ENCODE measurements around the gene PDE1A.

Gene PDE1A

DNA sequence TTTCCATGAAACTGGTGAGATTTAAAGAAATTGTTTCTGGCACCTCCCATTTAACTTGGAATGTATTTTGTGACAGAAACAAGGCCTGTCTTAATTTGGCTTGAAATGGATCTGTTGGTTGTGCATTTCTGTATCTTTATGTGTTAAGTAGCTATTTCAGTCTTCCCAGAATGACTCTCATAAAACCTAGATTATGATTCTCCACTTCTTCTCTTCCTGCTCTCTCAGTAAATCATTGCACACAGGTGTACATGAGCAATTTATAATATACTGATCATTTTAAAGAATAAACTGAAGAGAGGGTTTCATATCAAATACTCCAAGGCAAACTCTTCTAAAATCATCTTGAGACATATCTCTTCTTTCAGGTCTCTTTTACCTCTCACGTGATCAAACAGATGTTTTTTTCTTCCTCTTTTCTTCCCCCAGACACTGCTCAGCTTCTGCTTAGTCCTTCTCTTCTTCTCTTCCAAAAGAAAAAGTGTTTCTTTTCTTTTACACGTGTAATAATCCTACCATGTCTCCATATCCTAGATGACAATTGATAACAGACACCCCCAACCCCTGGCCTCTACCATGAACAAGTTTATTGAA is 329.2 kb downstream of the PDE1A start:
- no peak for TF ChIP-seq CTCF (IDR thresholded peaks at IDR 0.05; ENCODE audit: low read depth, low read length)
- no peak overlapping the region for H3K4me3 ChIP-seq (ENCODE audit: low read depth, low read length)
- DNase-seq (ENCODE audit: low read depth, low spot score): no peak
- in situ Hi-C loops (cut with HindIII; ENCODE audit: low sequenced_read_pairs): no loop called here

- DNase-seq (ENCODE audit: low read depth, low spot score): no peak
- in situ Hi-C loops (cut with HindIII; ENCODE audit: low sequenced_read_pairs): no loop called here
- no peak overlapping the region for H3K4me3 ChIP-seq (ENCODE audit: low read depth, low read length)
- no peak for TF ChIP-seq CTCF (IDR thresholded peaks at IDR 0.05; ENCODE audit: low read depth, low read length)
These were observed 336.4 kb downstream of the PDE1A start for GRCh38 chr2:182090486-182090885.

Measured in astrocyte of the spinal cord (primary cell).